Islet precursor cell (in vitro differentiated cells): ENCODE results near the gene ZFP36L1.

ENCODE experiments used
- DNase-seq: peaks from one replicate; pipeline ENCODE4 v3.0.0-alpha.2; 2018

ZFP36L1 gene

DNA sequence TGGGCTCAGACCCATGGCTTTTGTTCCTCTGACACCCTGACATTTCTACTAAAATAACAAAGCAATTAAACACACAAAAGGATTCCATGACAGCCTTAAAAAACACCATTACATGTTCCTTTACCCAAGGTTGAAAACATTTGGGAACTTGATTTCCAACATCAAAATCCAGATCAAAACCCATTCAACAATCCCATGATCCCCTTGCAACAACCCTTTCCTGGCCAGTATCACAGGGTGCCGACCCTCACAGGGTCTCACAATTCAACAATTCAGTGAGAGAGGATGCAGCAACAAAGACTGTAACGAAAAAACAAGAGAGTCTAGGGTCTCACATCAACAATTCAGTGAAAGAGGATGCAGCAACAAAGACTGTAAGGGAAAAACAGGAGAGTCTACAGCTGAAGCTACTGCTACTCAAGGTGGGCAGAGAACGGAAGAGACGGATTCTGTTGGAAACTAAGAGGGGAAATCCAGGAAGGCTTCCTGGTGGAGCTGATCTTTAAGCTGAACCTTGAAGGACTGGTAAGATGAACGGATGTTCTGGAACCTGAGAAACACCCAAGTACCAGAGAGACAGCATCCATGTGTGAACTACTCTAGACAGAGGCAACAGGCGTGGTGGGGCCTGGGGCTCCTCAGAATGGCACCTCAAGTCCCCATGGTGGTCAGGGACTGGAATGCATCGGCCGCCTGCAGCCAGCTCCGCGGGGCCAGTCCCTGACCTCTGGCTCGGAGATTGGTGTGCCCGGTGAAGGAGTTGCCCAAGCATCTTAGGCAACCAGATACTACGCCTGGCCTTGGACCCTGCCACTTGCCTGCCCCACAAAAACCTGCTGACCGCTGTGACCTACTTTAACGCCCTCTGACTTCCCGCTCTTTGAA lies 22.7 kb upstream of the ZFP36L1 start:
- no peak for DNase-seq

DNA sequence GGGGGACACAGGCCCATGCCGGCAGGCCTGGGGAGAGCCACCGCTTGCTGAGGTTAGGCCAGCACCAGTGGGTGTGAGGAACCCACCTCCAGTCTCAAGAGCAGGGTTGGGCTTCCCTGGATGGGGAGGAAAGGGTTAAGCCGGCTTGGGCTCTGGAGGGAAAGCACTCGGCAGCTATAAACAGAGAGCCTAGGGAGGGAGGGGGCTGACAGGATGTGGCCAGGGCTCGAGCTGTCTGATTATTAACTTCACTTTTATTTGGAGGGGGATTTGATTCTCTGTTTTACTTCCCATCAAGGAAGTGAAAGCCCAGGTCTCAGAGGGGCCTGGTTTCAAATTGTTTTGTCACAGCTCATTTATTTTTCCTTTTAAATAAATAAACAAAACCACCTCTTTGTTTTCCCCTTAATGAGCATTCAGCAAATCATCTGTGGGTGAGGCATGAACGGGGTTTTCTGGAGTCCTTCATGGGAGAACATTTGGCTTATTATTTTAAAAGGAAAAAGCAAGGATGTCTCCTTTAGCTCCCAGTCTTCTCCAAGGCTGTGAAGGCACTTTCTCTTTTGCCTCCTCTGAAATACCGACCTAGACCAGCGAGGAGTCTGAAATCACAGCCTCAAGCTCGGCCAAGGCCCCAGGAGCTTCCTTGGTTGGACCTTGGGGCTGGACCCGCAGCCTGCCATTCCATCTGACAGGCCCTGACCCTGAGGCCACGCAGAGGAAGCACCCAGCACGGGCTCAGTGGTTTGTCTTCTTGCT lies 21.9 kb upstream of the ZFP36L1 start:
- peak; percentile 82 for DNase-seq

DNA sequence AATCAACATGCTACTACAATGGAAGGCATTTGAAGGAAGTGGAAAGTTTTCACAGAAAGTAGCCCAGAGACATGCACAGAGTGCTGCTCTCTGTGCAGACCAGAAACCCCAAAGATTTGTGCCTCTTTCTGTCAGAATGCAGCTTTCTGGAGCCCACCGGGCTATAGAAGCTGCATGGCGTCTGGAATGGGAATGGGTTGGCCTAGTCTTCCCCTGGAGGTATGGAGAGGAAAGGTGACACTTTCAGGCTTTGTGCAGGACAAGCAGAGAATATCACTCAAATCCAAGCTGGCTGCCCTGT lies 21.3 kb upstream of the ZFP36L1 start:
- no peak for DNase-seq

DNA sequence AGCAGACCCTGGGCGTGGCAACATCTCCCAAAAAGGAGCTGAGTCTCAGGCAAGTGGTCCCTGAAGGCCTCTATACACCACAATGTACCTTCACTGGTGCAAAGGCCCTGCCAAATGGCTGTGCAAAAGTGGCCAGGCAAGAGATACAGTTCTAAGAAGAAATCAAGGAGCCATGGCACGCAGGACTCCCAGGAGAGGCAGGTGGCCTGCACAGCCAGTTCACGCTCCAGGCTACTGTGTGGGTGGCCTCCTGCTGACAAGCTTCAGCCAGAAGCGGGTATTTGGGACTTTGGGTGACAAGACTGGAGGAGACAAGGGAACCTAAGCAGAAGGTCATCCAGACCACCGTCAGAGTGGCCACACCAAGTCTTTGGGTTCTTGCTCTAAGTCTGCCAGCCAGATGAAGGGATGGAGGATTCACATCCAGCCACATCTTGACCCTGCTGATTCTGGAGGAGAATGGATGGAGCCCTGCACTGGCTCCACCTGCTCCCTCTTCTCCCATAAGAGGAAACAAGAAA lies 20.5 kb upstream of the ZFP36L1 start:
- peak; percentile 42 for DNase-seq

DNA sequence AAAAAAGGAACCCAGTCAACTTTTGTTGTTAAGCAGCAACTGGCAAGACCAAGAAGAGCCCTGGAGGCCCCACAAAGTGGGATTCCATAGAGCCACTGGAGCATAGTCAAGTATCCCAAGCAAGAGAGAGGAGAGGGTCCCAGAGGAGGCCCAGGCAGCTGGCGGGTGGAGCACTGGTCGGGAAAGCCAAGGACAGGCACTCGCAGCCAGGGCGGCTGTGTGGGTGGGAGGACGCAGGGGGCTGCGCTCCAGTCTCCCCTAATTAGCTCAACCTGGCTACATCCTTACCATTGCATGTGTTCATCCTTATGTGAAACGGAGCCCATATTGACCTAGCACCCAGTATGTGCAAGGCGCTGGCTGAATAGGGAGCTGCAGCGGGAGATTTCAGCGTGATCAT lies 18.3 kb upstream of the ZFP36L1 start:
- peak; percentile 38 for DNase-seq

DNA sequence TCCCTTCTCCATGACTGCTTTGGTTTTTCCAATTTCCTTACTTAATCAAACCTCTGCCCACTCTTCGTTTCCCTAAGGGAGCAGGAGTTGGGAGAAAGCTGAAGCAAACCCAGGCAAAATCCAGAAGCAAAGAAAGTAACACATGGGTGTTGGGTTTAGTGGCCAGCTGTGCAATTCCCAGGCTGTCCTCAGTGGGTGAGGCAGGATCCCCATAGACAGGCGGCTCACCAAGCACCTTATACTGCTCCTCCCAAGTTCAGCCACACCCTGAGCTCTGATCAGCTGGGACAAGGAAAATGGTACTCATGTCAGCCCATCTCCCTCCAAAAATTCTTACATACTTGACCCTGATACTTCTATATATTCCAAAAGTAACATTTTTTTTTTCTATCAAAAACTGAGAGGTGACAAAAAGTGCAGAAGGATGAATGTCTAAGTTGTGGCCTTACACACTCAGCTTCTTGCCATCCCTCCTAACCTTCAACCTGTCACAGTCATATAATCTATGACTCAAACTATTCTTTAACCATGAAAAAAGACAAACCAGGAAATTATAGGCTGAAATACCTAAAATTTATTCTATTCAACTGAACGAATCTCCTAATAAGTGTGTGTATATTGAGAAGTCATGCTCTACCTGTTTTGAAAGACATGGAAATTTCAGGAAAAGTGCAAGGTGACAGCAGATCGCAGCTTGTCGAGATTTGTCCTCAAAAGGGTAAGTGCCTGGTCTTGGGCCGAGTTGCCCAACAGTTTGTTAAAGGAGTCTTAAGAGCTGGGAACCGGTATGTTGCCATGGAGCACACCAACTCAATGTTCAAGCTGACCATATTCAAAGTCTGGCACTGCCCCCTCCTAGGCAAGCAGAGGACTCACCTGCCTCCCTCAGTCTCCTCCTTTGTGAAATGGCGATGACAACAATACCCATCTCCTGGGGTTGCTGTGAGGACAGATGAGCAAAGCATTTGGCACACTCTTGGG lies 17.6 kb upstream of the ZFP36L1 start:
- no peak for DNase-seq

DNA sequence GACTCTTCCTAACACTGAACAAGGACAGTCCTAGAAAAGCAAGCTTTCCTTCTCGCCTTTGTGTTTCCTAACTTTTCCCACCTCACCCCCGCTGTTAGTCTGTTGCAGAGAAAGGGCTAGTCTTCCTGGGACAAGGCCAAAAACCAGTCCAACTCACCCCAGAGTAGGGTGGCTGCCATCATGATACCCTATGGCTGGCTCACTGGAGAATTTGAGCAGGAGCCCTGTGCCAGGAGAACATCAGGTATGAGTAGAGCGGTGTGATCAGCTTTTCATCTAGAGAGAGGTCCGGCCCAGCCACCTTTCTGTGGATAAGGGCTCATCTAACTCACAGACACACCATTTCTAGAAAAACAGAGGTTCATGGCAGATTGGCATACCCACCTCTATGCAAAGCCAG lies 16.7 kb upstream of the ZFP36L1 start:
- peak; percentile 32 for DNase-seq

DNA sequence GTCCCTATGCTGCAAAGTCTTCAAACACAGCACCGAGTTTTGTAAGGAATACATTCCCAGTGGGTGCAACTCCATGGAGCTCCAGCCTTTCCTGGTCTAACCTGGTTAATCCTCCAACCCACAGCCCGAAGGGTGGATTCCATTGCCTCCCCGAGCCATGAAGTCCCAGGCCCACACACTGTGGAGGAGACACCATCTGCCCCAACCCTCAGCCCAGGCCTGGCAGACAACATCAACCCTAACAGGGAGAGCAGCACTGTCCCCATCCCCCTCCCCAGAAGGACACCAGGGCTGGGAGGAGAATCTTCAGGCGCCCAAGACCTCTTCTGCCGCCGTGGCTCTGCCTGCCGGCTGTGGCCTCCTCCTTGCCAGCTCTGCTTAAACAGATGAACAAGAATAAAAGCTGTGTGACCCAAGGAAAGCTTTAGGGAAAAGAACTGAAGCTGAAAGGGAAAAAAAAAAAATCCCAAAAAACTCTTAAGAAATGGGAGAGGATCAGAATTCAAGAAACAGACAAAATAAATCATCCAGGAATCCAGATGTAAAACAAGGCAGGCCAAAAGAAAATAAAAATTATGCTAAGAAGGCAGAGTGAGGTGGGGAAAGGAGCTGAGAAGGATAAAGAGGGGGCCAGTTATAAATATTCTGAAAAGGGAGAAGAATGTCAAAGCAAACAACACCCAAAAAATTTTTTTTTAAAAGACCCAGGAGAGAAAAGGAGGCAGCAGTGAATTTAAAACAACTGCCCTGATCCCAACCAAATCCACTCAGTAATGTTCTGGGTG lies 16.0 kb upstream of the ZFP36L1 start:
- DNase-seq: peak; percentile 34

DNA sequence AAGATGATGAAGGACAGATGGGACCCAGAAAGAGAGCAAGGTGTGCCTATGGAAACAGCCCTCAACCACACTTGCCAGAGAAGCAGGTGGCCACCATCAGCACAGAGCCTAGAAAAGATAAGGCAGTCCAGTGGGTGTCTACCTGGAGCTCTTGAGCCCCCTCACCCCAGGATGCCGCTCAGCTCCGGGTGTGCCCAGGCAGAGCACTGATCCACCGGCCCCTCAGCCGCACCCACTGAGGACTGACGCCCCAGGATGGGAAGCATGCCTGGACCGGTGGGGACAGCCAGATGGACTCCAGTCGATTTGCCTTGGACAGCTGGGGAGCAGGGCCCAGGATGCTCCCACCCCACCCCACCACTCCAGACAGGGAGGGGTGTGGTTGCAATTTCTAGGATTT lies 15.1 kb upstream of the ZFP36L1 start:
- DNase-seq: no peak

DNA sequence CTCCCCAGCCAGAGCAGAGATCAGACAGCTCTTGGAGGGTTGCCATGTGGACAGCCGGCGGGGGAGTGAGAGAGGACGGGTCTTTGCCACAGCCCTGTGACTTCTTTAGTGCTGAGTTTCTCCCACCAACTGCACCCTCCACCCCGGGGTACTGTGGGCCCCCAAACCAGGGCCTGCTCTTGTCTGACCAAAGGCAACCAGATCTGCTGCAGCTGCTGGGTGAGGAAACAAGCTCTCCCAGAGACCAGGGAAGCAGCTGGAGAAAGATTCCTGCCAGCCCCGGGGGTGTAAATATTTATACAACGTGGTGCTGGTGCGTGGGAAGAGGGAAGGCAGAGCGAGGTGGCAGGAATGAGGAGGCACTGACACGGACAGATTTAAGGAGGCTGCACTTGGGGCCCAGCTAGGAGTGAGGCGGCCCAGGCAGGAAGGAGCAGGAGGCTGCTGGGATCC lies 14.3 kb upstream of the ZFP36L1 start:
- peak; percentile 63 for DNase-seq

DNA sequence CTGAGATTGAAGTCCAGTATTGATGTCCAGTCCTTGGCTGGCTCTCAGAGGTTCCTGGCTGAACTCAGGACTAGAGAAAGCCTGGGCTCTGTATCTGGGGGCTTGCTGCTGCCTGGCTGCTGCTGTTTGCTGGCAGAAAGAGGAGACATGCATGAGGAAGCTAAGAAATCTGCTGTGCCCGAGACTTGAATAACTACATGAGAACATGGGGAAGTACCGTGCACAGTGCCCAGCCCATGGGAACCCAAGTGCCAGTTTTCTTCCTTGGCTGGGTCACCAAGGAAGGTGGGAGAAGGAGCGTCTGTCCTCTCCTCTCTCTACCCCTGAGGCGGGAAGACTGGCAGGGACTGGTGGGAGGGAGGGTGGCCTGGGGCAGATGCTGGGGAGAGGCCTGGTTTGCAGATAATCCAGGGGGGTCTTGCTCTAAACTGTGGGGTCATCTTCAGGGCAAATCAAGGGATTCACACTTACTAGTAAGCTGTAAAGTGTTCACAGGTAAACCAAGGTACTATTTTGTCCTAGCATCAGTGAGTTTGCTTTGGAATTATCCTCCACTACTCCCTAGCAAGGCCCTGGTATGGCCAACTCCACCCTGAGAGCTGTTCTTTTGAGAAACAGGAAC lies 13.8 kb upstream of the ZFP36L1 start:
- peak; percentile 32 for DNase-seq

DNA sequence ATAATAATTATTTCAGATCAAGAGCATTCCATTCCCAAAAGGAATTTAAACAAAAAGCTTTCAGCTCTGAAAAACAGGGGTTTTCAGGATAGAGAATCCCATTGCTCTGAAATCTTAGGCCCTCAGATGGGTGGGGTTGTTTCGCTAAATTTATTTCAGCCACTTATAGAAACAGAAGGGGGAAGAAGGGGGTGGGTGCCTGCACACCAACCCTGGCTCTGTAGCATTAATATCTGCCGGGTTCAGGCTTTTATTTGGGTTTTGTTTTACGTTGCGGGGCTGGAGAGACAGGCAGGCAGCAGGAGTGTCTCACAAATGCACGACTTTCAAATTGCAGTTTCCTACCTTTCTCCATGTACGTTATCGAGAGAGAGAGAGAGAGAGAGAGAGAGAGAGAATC lies 12.5 kb upstream of the ZFP36L1 start:
- no peak for DNase-seq

DNA sequence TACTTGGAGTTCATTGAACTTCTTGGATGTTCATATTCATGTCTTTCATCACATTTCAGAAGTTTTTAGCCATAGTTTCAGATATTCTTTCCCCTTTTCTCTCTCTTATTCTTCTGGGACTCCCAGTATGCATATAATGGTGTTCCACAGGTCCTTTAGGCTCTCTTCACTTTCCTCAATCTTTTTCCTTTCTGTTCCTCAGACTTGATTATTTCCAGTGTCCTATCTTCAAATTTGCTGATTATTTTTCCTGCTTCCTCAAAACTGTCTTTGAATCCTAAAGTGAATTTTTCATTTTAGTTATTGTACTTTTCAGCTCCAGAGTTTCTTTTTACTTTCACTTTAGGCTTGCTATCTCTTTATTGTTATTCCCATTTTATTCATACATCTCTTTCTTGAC lies 8.8 kb upstream of the ZFP36L1 start:
- no peak for DNase-seq

DNA sequence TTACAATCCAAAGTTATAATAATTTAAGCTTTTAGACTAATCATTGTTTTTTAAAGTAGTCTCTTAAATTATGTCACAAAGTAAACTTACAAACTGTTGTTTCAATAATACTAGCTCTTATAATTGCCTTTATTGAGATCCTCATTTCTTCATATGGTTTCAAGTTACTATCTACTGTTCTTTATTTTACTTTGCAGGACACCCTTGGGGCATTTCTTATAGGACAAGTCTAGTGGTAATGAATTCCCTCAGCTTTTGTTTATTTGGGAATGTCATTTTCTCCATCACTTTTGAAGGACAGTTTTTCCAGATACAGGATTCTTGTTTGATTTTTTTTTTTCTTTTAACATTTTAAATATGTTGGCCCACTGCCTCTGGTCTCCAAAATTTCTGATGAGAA lies 8.1 kb upstream of the ZFP36L1 start:
- DNase-seq: no peak

DNA sequence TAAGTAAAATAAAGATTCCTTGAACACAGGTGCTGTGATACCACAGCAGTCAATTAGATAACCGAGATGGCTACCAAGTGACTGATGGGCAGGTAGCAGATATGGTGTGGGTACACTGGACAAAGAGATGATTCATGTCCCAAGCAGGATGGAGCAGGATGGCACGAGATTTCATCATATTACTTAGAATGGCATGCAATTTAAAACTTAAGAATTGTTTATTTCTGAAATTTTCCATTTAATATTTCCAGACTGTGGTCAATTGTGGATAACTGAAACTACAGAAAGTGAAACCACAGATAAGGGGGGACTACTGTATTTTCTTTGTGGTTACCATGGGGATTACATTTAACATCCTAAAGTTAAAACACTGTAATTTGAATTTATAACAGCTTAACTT lies 7.5 kb upstream of the ZFP36L1 start:
- DNase-seq: no peak

DNA sequence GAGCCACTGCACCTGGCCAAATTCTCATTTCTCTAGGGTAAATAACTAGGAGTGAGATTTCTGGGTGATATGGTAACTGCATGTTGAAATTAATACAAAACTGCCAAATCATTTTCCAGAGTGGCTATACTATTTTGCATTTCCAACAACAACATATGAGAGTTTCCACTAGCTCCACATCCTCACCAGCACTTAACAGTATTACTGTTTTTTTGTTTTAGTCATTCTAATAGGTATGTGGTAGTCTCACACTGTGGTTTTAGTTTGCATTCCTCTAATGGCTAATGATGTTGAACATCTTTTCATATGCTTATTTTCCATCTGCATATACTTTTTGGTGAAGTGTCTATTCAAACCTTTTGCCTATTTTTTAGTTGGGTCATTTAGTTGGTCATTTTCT lies 5.8 kb upstream of the ZFP36L1 start:
- no peak for DNase-seq

DNA sequence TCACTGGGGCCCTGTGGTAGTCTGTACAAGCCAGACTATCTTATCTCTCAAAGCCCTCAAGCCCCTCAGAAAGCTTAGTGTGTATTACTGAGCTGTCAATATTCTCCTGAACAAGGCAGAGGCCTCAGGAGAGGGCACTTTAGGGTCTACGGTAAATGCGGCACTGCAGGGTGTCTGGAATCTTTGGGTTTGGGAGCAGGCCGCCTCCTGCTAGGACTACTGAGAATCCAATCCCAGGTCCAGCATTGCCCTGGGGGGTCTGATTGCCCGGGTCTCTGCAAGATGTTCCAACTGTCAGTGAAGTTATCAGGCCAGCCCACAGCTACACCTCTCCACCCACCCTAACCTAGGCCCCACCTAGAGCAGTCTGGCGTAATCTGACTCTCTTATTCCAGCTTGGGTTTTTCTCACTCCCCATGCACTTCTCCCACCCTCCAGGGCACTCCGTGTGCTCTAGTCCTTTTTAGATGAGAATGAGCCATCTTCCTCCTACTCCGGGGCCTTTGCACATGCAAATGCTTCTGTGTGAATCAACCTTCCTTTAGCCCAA lies 4.3 kb upstream of the ZFP36L1 start:
- DNase-seq: peak; percentile 96

DNA sequence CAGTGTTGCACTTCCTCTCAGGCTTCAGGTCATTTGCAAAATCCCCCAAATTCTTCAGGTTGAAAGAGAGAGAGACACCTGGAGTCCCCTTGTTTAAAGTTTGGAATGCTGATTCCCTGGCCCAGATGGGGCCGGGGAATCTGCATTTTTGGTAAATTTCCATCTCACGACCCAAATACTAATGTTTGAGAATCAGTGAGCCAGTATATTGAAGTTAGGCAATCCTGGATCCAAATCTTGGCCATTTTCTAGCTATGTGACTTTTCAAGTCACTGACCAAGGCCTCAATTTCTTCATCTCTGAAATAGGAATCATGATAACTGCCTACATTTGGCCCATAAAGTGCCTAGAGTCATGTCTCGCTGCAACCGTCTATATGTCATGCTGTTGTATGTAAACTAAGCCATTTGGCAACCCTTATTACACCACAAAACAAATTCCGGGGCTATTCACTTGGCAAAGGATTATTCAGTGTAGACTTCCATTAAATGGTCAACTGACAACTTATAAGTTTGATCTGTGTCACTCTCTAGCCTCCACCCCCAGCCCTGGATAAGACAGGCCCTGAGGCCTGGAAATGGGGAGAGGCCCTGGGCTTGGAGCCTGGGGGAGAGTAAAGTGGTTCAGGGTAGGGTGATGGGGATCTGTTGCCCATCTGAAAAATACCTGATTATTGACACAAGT lies 3.7 kb upstream of the ZFP36L1 start:
- no peak for DNase-seq

DNA sequence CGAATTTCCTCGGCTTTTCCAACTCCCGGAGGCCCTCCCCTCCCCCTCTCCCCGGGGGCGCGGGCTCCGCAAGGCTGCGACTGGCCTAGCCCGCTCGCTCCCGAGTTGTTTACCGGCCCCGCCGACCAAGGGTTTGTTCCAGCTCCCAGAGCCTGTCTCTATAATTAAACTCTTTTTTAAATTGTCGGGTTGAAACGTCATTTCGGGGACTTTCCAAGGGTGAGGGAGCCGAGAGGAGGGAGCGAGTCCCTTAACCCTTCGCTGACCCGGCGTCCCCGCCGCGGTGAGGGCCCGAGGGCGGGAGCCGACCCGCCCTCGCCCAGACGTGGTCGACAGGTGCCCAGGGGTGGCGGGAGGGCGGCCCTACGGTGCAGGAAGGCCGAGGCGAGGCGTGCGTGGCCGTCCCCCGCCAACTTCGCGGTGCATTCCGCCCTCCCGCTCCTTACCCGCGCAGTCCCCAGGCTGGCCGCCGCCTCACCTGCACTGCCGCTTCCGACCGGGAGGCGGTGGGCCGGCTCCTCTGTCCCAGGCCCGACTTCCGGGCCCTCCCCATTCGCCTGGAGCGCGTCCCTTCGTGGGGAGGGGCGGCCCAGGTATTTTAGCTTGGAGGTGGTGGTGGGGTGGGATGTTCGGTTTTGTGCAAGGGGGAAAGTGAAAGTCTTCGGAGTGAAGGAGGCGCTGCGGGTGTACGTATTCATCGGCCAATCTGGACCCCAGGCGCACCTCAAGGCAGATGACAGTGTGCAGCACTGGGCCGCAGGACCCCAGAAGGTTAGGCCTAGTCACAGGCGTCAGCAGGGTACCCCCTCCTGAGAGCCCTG lies 2.9 kb upstream of the ZFP36L1 start:
- DNase-seq: peak; percentile 94
